Kidney tubule cell (primary cell): ENCODE measurements around the gene EGFL8.
"Not testable (repeated sequence)": the region's sequence is repeated elsewhere in the genome, so short reads cannot be mapped to it uniquely, and the experiment has no call there.

Experiments used
- DNase-seq: peaks from one replicate; pipeline ENCODE4 v3.0.0-alpha.2; 2018; ENCODE audit warnings: low spot score

Gene EGFL8

GRCh38 chr6:32164295-32164694 is at the start of gene EGFL8:
Gene EGFL8 (plus strand): TSS chr6:32164595. CDS start chr6:32166166, 1,571 bp downstream.
- DNase-seq, result no peak

- no peak for DNase-seq
Measured at GRCh38 chr6:32114796-32115195, 49.6 kb upstream of the EGFL8 start.

GRCh38 chr6:32115623-32116022 is 48.8 kb upstream of the EGFL8 start:
- DNase-seq, result no peak

- no peak for DNase-seq
Measured at GRCh38 chr6:32116674-32117073, 47.7 kb upstream of the EGFL8 start.

GRCh38 chr6:32117461-32117860 is 46.9 kb upstream of the EGFL8 start:
- DNase-seq, result no peak

- DNase-seq, result peak; percentile 86
Measured at GRCh38 chr6:32118782-32119628, 45.4 kb upstream of the EGFL8 start.

- no peak for DNase-seq
Measured at GRCh38 chr6:32120573-32121059, 43.8 kb upstream of the EGFL8 start.

GRCh38 chr6:32123681-32124080 is 40.7 kb upstream of the EGFL8 start:
- no peak for DNase-seq

- peak; percentile 43 for DNase-seq
Measured at GRCh38 chr6:32126880-32127279, 37.5 kb upstream of the EGFL8 start.

GRCh38 chr6:32127409-32127716 is 37.0 kb upstream of the EGFL8 start:
- DNase-seq, result no peak

GRCh38 chr6:32127717-32128592 is 36.4 kb upstream of the EGFL8 start, which contains the start of gene ATF6B:
Gene ATF6B (minus strand): TSS chr6:32128246. CDS start chr6:32128207, 39 bp downstream.
- DNase-seq, result peak; percentile 100

- DNase-seq, result no peak
Measured at GRCh38 chr6:32128751-32129296, 35.6 kb upstream of the EGFL8 start.

- no peak for DNase-seq
Measured at GRCh38 chr6:32129297-32130088, 34.9 kb upstream of the EGFL8 start.

- DNase-seq, result no peak
Measured at GRCh38 chr6:32131439-32131948, 32.9 kb upstream of the EGFL8 start.

- no peak for DNase-seq
Measured at GRCh38 chr6:32132110-32132509, 32.3 kb upstream of the EGFL8 start.

- DNase-seq, result peak; percentile 14
Measured at GRCh38 chr6:32133786-32134185, 30.6 kb upstream of the EGFL8 start.

- no peak for DNase-seq
Measured at GRCh38 chr6:32137454-32137853, 26.9 kb upstream of the EGFL8 start.

GRCh38 chr6:32139590-32139989 is 24.8 kb upstream of the EGFL8 start:
- no peak for DNase-seq

- no peak for DNase-seq
Measured at GRCh38 chr6:32140420-32141046, 23.9 kb upstream of the EGFL8 start.

GRCh38 chr6:32144238-32144637 is 20.2 kb upstream of the EGFL8 start:
- DNase-seq, result not testable (repeated sequence)

GRCh38 chr6:32146287-32146686 is 18.1 kb upstream of the EGFL8 start:
- peak; percentile 21 for DNase-seq
